ENCODE results near the gene DRAP1.

The DRAP1 gene

GRCh38 chr11:65919141-65919572, at the start of gene DRAP1:
Gene DRAP1, plus strand, starts transcription at chr11:65919426. Its CDS starts 76 bp downstream, at chr11:65919502.
- H3K27ac ChIP-seq: peak within 1 kb of the TSS; percentile 82
- TF ChIP-seq CTCF (IDR thresholded peaks at IDR 0.05; ENCODE audit: low read depth, low read length): no peak
- peak within 1 kb of the TSS; percentile 94 for H3K4me3 ChIP-seq (ENCODE audit: low read depth, low read length)
- peak; percentile 98 for DNase-seq
- no peaks in the 10 kb centered on the region for H3K9me3 ChIP-seq (ENCODE audit: severe bottlenecking)
- H3K36me3 ChIP-seq: peaks cover 17% of the 10 kb centered on the region
- H3K27me3 ChIP-seq (ENCODE audit: insufficient read depth, low read depth, severe bottlenecking): no peaks in the 10 kb centered on the region

- peaks cover 33% of the 10 kb centered on the region for H3K36me3 ChIP-seq
- no peak for TF ChIP-seq CTCF (IDR thresholded peaks at IDR 0.05; ENCODE audit: low read depth, low read length)
Observed at GRCh38 chr11:65869643-65870306, 49.5 kb upstream of the DRAP1 start.

GRCh38 chr11:65870307-65870658, 48.9 kb upstream of the DRAP1 start:
- DNase-seq: no peak
- Histone ChIP-seq H3K27me3 (ENCODE audit: insufficient read depth, low read depth, severe bottlenecking) (no peaks in the 10 kb centered on the region), H3K9me3 (ENCODE audit: severe bottlenecking) (no peaks in the 10 kb centered on the region), H3K27ac (no peak overlapping the region), H3K36me3 (peaks cover 28% of the 10 kb centered on the region), H3K4me3 (ENCODE audit: low read depth, low read length) (no peak overlapping the region)
- TF ChIP-seq CTCF (IDR thresholded peaks at IDR 0.05; ENCODE audit: low read depth, low read length): no peak

More at GRCh38 chr11:65869643-65870306, 49.5 kb upstream of the DRAP1 start:
- no peak for DNase-seq
- Histone ChIP-seq H3K9me3 (ENCODE audit: severe bottlenecking) (no peaks in the 10 kb centered on the region), H3K27ac (no peak overlapping the region), H3K4me3 (ENCODE audit: low read depth, low read length) (no peak overlapping the region), H3K27me3 (ENCODE audit: insufficient read depth, low read depth, severe bottlenecking) (no peaks in the 10 kb centered on the region)

GRCh38 chr11:65870706-65871681, 48.2 kb upstream of the DRAP1 start:
- DNase-seq: no peak
- Histone ChIP-seq H3K27me3 (ENCODE audit: insufficient read depth, low read depth, severe bottlenecking) (no peaks in the 10 kb centered on the region), H3K9me3 (ENCODE audit: severe bottlenecking) (no peaks in the 10 kb centered on the region), H3K36me3 (peaks cover 21% of the 10 kb centered on the region), H3K4me3 (ENCODE audit: low read depth, low read length) (no peak overlapping the region), H3K27ac (no peak overlapping the region)
- TF ChIP-seq CTCF (IDR thresholded peaks at IDR 0.05; ENCODE audit: low read depth, low read length): no peak

- H3K27me3 ChIP-seq (ENCODE audit: insufficient read depth, low read depth, severe bottlenecking): no peaks in the 10 kb centered on the region
- no peaks in the 10 kb centered on the region for H3K9me3 ChIP-seq (ENCODE audit: severe bottlenecking)
- peaks cover 11% of the 10 kb centered on the region for H3K36me3 ChIP-seq
- H3K4me3 ChIP-seq (ENCODE audit: low read depth, low read length): peak overlapping the region; percentile 74
- peak; percentile 27; the same call in 1 of the 2 replicates for TF ChIP-seq CTCF (IDR thresholded peaks at IDR 0.05; ENCODE audit: low read depth, low read length)
- peak overlapping the region; percentile 52 for H3K27ac ChIP-seq
- DNase-seq: peak; percentile 55
Observed at GRCh38 chr11:65871811-65872548, 47.2 kb upstream of the DRAP1 start.

Data from WERI-Rb-1 (cell line).